H1 (cell line): ENCODE data around the gene SLC35G2. TPM values are rescaled to one million over a fixed set of nuclear protein-coding genes. Genes with fewer than 3 reads are reported as not detected.

Experiments used
- CTCF ChIA-PET: fragments of 300-600 bp; sonication (Branson Sonifier 250); formaldehyde crosslinking; loops from one replicate; lab custom pipeline; 2021; ENCODE audit not compliant: partially characterized antibody; lab: Charles Lee
- POLR2A ChIA-PET: fragments of 300-600 bp; sonication (Branson Sonifier 250); formaldehyde crosslinking; loops from one replicate; lab custom pipeline; 2021; ENCODE audit warnings: inconsistent platforms; ENCODE audit not compliant: partially characterized antibody; lab: Charles Lee
- DNase-seq, 2 experiments: peaks; one replicate each; pipeline versions ENCODE4 v3.0.0 to v3.0.0-alpha.2; 2010 to 2022; ENCODE audit warnings: low spot score in 2 of 2, low read depth in 1 of 2, mixed read lengths in 1 of 2
- FAIRE-seq: peaks from 2 replicates; lab custom pipeline; 2011; peaks lifted over from hg19 to GRCh38; lab: Jason Lieb, UNC
- H2AFZ ChIP-seq: 2 replicates; pipeline ENCODE4 v1.8.1; 2012; ENCODE audit warnings: low read length, inconsistent platforms
- H2AK5ac ChIP-seq: 2 replicates; pipeline ENCODE4 v1.6.1; 2013; ENCODE audit warnings: low read depth, low read length
- H2BK120ac ChIP-seq: replicated peaks from 2 replicates; pipeline ENCODE3; 2013; ENCODE audit warnings: low read depth, low read length, inconsistent platforms
- H2BK12ac ChIP-seq: 2 replicates; pipeline ENCODE4 v1.6.1; 2013; ENCODE audit warnings: low read depth, low read length
- H2BK15ac ChIP-seq: 2 replicates; pipeline ENCODE4 v1.6.1; 2013; ENCODE audit warnings: low read length
- H2BK20ac ChIP-seq: 2 replicates; pipeline ENCODE4 v1.6.1; 2013; ENCODE audit warnings: low read length
- H2BK5ac ChIP-seq: 2 replicates; pipeline ENCODE4 v1.6.1; 2013; ENCODE audit warnings: low read depth, low read length
- H3K14ac ChIP-seq: 2 replicates; pipeline ENCODE4 v1.6.1; 2013; ENCODE audit warnings: inconsistent platforms; ENCODE audit not compliant: insufficient read length
- H3K18ac ChIP-seq: 2 replicates; pipeline ENCODE4 v1.6.1; 2013; ENCODE audit warnings: low read length; ENCODE audit errors: extremely low read depth
- H3K23ac ChIP-seq: 2 replicates; pipeline ENCODE4 v1.6.1; 2013; ENCODE audit warnings: inconsistent platforms; ENCODE audit not compliant: insufficient read length
- H3K23me2 ChIP-seq: 2 replicates; pipeline ENCODE4 v1.6.1; 2013; ENCODE audit warnings: low read depth, low read length
- H3K27ac ChIP-seq: 2 replicates; pipeline ENCODE4 v1.6.1; 2011; ENCODE audit warnings: low read depth, low read length, inconsistent platforms
- H3K27me3 ChIP-seq, 4 experiments: replicated peaks in 1 of 4; 1 replicate in 1 of 4; 2 replicates in 3 of 4; pipeline versions ENCODE4 v1.6.1 to v1.8.1; 2011 to 2013; ENCODE audit warnings: low read length in 3 of 4, mild to moderate bottlenecking in 3 of 4, inconsistent platforms in 2 of 4, mixed read lengths in 2 of 4, moderate library complexity in 1 of 4; ENCODE audit not compliant: control insufficient read depth in 3 of 4, insufficient read depth in 3 of 4; ENCODE audit errors: extremely low read depth in 1 of 4
- H3K36me3 ChIP-seq, 4 experiments: 2 replicates each; pipeline versions ENCODE4 v1.6.1 to v1.8.1; 2011 to 2013; ENCODE audit warnings: mild to moderate bottlenecking in 4 of 4, low read length in 3 of 4, moderate library complexity in 2 of 4, control low read depth in 1 of 4, inconsistent platforms in 1 of 4; ENCODE audit not compliant: insufficient read depth in 4 of 4, control insufficient read depth in 2 of 4
- H3K4ac ChIP-seq: replicated peaks from 2 replicates; pipeline ENCODE3; 2013; ENCODE audit warnings: low read length, low read depth, mixed read lengths, inconsistent platforms; ENCODE audit not compliant: insufficient read length
- H3K4me1 ChIP-seq, 4 experiments: replicated peaks in 1 of 4; 1 replicate in 1 of 4; 2 replicates in 3 of 4; pipeline versions ENCODE4 v1.6.1 to v1.8.1; 2011 to 2013; ENCODE audit warnings: low read length in 3 of 4, inconsistent platforms in 2 of 4, mixed read lengths in 1 of 4; ENCODE audit not compliant: insufficient read depth in 4 of 4, control insufficient read depth in 3 of 4
- H3K4me2 ChIP-seq, 2 experiments: 2 replicates each; pipeline versions ENCODE4 v1.6.1 to v1.8.1; 2011 to 2013; ENCODE audit warnings: low read depth in 2 of 2, low read length in 2 of 2, control low read depth in 1 of 2, inconsistent platforms in 1 of 2, mild to moderate bottlenecking in 1 of 2; ENCODE audit not compliant: insufficient read depth in 1 of 2
- H3K4me3 ChIP-seq, 4 experiments: fragments of 200-600, 300-600 bp in 1 of 4; sonication (generic), shearing (Covaris generic), sonication (Bioruptor Twin) in 1 of 4; 2 replicates each; pipeline versions ENCODE4 v1.5.1 to v1.8.1; 2011 to 2016; ENCODE audit warnings: low read length in 4 of 4, low read depth in 3 of 4, control low read depth in 2 of 4, inconsistent platforms in 2 of 4, mild to moderate bottlenecking in 2 of 4, mixed read lengths in 1 of 4, moderate library complexity in 1 of 4; ENCODE audit not compliant: insufficient read depth in 2 of 4; ENCODE audit errors: extremely low read depth in 1 of 4
- H3K56ac ChIP-seq: replicated peaks from 2 replicates; pipeline ENCODE3; 2013; ENCODE audit warnings: low read depth, mild to moderate bottlenecking, mixed read lengths, low read length, inconsistent platforms; ENCODE audit not compliant: insufficient read length
- H3K79me1 ChIP-seq: 2 replicates; pipeline ENCODE4 v1.6.1; 2013; ENCODE audit warnings: low read depth, low read length, control low read depth
- H3K79me2 ChIP-seq, 2 experiments: 2 replicates each; pipeline versions ENCODE4 v1.6.1 to v1.8.1; 2012 to 2013; ENCODE audit warnings: low read length in 2 of 2, mild to moderate bottlenecking in 2 of 2, inconsistent platforms in 1 of 2; ENCODE audit not compliant: insufficient read depth in 2 of 2, control insufficient read depth in 1 of 2
- H3K9ac ChIP-seq, 4 experiments: replicated peaks in 1 of 4; 1 replicate in 1 of 4; 2 replicates in 3 of 4; pipeline versions ENCODE4 v1.6.1 to v1.8.1; 2011 to 2013; ENCODE audit warnings: low read depth in 3 of 4, low read length in 3 of 4, control low read depth in 2 of 4, mild to moderate bottlenecking in 2 of 4, moderate library complexity in 2 of 4, inconsistent platforms in 1 of 4; ENCODE audit errors: extremely low read depth in 1 of 4
- H3K9me3 ChIP-seq, 2 experiments: 2 replicates each; pipeline versions ENCODE4 v1.6.1 to v1.8.1; 2012 to 2013; ENCODE audit warnings: mild to moderate bottlenecking in 2 of 2, moderate library complexity in 2 of 2, control low read depth in 1 of 2, inconsistent platforms in 1 of 2, low read depth in 1 of 2, low read length in 1 of 2, mixed read lengths in 1 of 2; ENCODE audit not compliant: insufficient read depth in 2 of 2
- H4K20me1 ChIP-seq, 2 experiments: replicated peaks in 1 of 2; 2 replicates each; pipeline versions ENCODE3 to v1.8.1; 2011 to 2013; ENCODE audit warnings: inconsistent platforms in 2 of 2, low read length in 2 of 2, mild to moderate bottlenecking in 1 of 2; ENCODE audit not compliant: insufficient read depth in 2 of 2, control insufficient read depth in 1 of 2
- H4K5ac ChIP-seq: 2 replicates; pipeline ENCODE4 v1.6.1; 2013; ENCODE audit warnings: low read length, low read depth, mixed read lengths, inconsistent platforms; ENCODE audit not compliant: insufficient read length
- H4K8ac ChIP-seq: 2 replicates; pipeline ENCODE4 v1.8.0; 2013; ENCODE audit warnings: mild to moderate bottlenecking, moderate library complexity, low read length, inconsistent platforms; ENCODE audit not compliant: insufficient read depth; ENCODE audit errors: extremely low read depth
- H4K91ac ChIP-seq: replicated peaks from 2 replicates; pipeline ENCODE3; 2013; ENCODE audit warnings: low read length, mixed read lengths, inconsistent platforms; ENCODE audit not compliant: insufficient read length
- CHD2 ChIP-seq: IDR thresholded peaks from 2 replicates; pipeline ENCODE4 v1.6.1; 2012; ENCODE audit warnings: low read length, improper control_type of control experiment
- WGBS, 2 experiments: shearing (Covaris generic) in 1 of 2; methylation state at CpG; one replicate each; pipeline versions ENCODE4 v1.1.6 to v1.1.7; 2013 to 2015; ENCODE audit warnings: low lambda C conversion rate in 2 of 2, mixed read lengths in 2 of 2, inconsistent platforms in 1 of 2, low coverage in 1 of 2, missing lambda C conversion rate in 1 of 2; ENCODE audit not compliant: insufficient replicate concordance in 2 of 2, insufficient coverage in 1 of 2, insufficient read length in 1 of 2; ENCODE audit errors: extremely low coverage in 1 of 2, missing lambda C conversion rate in 1 of 2; 5-methylcytosine and 5-hydroxymethylcytosine counted together
- polyA plus RNA-seq, 7 experiments: library from polyadenylated mRNA; depleted of rRNA in 3 of 7; stranded (reverse) in 5 of 7; unstranded in 2 of 7; fragments of >200 nt in 5 of 7; fragments of 200-250 nt in 2 of 7; gene quantifications; 1 replicate in 5 of 7; 2 replicates in 1 of 7; 4 replicates in 1 of 7; pipeline versions ENCODE4 v1.2.1 to v1.2.3, GENCODE V29; 2011 to 2013; ENCODE audit warnings: missing spikeins in 2 of 7, mixed read lengths in 2 of 7
- total RNA-seq: library from RNA; stranded (reverse); fragmentation: NEBNext Ultra II Directional; extraction: Animal tissue kit (Norgen Biotek cat#: 25700); gene quantifications from 2 replicates; pipeline ENCODE4 v1.2.1, GENCODE V29; 2021

SLC35G2 gene
- total and polyA plus RNA-seq, 2 of the 8 experiments (the other 6 are each of a cell fraction or from before 2014, with no cell fraction given) = 5.2 to 6.4 TPM

GRCh38 chr3:136835813-136836510 is 17.0 kb downstream of the SLC35G2 start:
- H3K4ac ChIP-seq = no peak overlapping the region
- H3K27me3 ChIP-seq = no peaks in the 10 kb centered on the region; a peak in 1 of 7 replicates
- no peak overlapping the region for H2AFZ ChIP-seq
- H3K18ac ChIP-seq = no peak overlapping the region
- no peak overlapping the region for H3K23ac ChIP-seq
- ChIA-PET CTCF (interaction anchor here (1.1 kb wide), 1 partner anchor 65 kb away, joined by 3 read pairs; no protein-coding TSS in a partner anchor), POLR2A (interaction anchor here (0.6 to 2.2 kb wide), 3 partner anchors 26 to 83 kb away, joined by 3 to 5 read pairs (median 4); partner anchors contain the start of genes NCK1 and STAG1)
- no peak overlapping the region for H4K5ac ChIP-seq
- no peak overlapping the region for H4K91ac ChIP-seq
- H2BK12ac ChIP-seq = no peak overlapping the region
- FAIRE-seq = no peak
- 57% methylated on average over 3 of the region's 3 CpGs; no CpG with 5 or more reads in 1 of the 2 experiments for WGBS, 2 experiments
- H3K36me3 ChIP-seq = peaks cover 0 to 7% (median 0%) of the 10 kb centered on the region in 4 experiments; a peak in 2 of 8 replicates
- H4K20me1 ChIP-seq = peaks cover 0 to 4% of the 10 kb centered on the region in 2 experiments
- no peak overlapping the region for H3K4me3 ChIP-seq
- peaks cover 4% of the 10 kb centered on the region; the same call in 1 of the 2 replicates for H3K79me1 ChIP-seq
- no peak overlapping the region for H2BK20ac ChIP-seq
- no peak overlapping the region for H2BK5ac ChIP-seq
- no peak overlapping the region for H2BK120ac ChIP-seq
- H3K4me1 ChIP-seq = 0 out of 7 replicates have a peak, but pooled peaks cover 0 to 3% (median 0%) of the 10 kb centered on the region in 4 experiments
- no peak overlapping the region for H2BK15ac ChIP-seq
- no peak overlapping the region for H2AK5ac ChIP-seq
- H3K9me3 ChIP-seq = no peaks in the 10 kb centered on the region
- H3K14ac ChIP-seq = no peak overlapping the region
- H3K79me2 ChIP-seq = peaks cover 0 to 23% of the 10 kb centered on the region in 2 experiments; a peak in 2 of 4 replicates
- H3K9ac ChIP-seq = no peak overlapping the region
- TF ChIP-seq CHD2 = no peak
- DNase-seq = no peak
- no peak overlapping the region for H3K56ac ChIP-seq
- H4K8ac ChIP-seq = no peak overlapping the region
- H3K23me2 ChIP-seq = no peaks in the 10 kb centered on the region
- H3K27ac ChIP-seq = no peak overlapping the region
- no peak overlapping the region for H3K4me2 ChIP-seq
